ENCODE measurements around the gene ZSCAN22. TPM values are rescaled to one million over a fixed set of nuclear protein-coding genes. Genes with fewer than 3 reads are reported as not detected.
A peak's percentile ranks its signal among the peaks of the same experiment; 100 is the strongest.

The ZSCAN22 gene
- total and polyA plus RNA-seq, 2 of the 13 experiments (the other 11 are each of a cell fraction or from before 2014, with no cell fraction given), result 2.5 to 3.5 TPM

DNA sequence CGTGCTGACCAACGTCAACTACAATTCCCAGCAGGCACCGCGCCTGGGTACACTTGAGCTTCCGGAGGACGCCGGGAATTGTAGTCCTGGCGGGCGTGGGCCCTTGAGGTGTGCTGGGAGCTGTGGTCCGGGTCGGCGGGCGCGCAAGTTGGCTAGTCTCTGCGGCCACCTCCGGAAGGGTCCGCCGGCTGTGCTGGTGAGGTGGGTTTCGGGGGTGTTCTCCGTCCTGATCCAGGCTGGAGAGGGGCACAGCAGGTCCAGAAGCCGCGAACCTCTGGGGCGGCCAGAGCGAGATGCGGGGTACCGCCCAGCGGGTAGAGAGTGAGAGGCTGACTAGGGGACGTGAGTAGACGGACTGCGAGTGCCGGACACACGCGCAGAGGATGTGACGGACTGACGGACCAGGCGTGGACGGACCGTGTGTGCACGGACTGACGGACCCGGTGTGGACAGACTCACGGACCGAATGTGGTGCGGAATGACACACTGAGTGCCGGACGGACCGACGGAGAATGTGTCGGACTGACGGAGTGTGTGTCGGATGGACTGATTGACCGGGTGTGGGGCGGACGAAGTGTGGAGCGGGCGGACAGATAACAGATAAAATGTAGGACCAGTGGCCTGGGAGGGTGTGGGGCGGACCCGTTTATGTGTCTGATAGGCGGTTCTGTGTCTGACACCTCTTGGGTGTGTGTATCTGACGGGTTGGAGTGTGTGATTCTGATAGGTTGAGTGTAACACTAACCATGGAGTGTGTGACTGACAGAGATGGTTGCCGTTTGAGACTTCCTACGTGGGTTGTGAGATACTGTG lies at the start of gene ZSCAN22 (continued):
- TF ChIP-seq CHCHD3 (CRISPR knock-in tag; IDR thresholded peaks at IDR 0.05) (no peak), MEF2D (CRISPR knock-in tag; IDR thresholded peaks at IDR 0.05) (peak; percentile 82; the same call in 1 of the 2 replicates), KAT7 (CRISPR knock-in tag; IDR thresholded peaks at IDR 0.05; ENCODE audit: borderline replicate concordance) (peak; percentile 69; the same call in 1 of the 2 replicates), PAX8 (CRISPR knock-in tag; IDR thresholded peaks at IDR 0.05; ENCODE audit: borderline replicate concordance) (peak; percentile 51; the same call in 1 of the 2 replicates), ZHX1 (CRISPR knock-in tag; IDR thresholded peaks at IDR 0.05; ENCODE audit: low read depth) (peak; percentile 92), ONECUT2 (CRISPR knock-in tag; IDR thresholded peaks at IDR 0.05) (0 out of 2 replicates have a peak, but pooled peaks have one; percentile 23), ARNTL (CRISPR knock-in tag; IDR thresholded peaks at IDR 0.05) (peak; percentile 46; the same call in 1 of the 2 replicates), TARDBP (CRISPR knock-in tag; IDR thresholded peaks at IDR 0.05) (peak; percentile 82), ISL2 (CRISPR knock-in tag; IDR thresholded peaks at IDR 0.05) (peak; percentile 63; the same call in 1 of the 2 replicates), ZNF451 (CRISPR knock-in tag; IDR thresholded peaks at IDR 0.05) (no peak; the same call in none of the 2 replicates), MXD3 (CRISPR knock-in tag; IDR thresholded peaks at IDR 0.05) (peak; percentile 73), ERF (CRISPR knock-in tag; IDR thresholded peaks at IDR 0.05) (no peak), HOXA5 (CRISPR knock-in tag; IDR thresholded peaks at IDR 0.05) (peak; percentile 43; the same call in 1 of the 2 replicates), THAP11 (CRISPR knock-in tag; IDR thresholded peaks at IDR 0.05) (peak; percentile 98), GFI1 (CRISPR knock-in tag; IDR thresholded peaks at IDR 0.05; ENCODE audit: borderline replicate concordance) (0 out of 2 replicates have a peak, but pooled peaks have one; percentile 31), ZNF773 (CRISPR knock-in tag; IDR thresholded peaks at IDR 0.05; ENCODE audit: borderline replicate concordance) (peak; percentile 55; the same call in 1 of the 2 replicates), TP53 (CRISPR knock-in tag; conservative IDR thresholded peaks at IDR 0.05) (no peak)
- TF ChIP-seq, protein P1, sequence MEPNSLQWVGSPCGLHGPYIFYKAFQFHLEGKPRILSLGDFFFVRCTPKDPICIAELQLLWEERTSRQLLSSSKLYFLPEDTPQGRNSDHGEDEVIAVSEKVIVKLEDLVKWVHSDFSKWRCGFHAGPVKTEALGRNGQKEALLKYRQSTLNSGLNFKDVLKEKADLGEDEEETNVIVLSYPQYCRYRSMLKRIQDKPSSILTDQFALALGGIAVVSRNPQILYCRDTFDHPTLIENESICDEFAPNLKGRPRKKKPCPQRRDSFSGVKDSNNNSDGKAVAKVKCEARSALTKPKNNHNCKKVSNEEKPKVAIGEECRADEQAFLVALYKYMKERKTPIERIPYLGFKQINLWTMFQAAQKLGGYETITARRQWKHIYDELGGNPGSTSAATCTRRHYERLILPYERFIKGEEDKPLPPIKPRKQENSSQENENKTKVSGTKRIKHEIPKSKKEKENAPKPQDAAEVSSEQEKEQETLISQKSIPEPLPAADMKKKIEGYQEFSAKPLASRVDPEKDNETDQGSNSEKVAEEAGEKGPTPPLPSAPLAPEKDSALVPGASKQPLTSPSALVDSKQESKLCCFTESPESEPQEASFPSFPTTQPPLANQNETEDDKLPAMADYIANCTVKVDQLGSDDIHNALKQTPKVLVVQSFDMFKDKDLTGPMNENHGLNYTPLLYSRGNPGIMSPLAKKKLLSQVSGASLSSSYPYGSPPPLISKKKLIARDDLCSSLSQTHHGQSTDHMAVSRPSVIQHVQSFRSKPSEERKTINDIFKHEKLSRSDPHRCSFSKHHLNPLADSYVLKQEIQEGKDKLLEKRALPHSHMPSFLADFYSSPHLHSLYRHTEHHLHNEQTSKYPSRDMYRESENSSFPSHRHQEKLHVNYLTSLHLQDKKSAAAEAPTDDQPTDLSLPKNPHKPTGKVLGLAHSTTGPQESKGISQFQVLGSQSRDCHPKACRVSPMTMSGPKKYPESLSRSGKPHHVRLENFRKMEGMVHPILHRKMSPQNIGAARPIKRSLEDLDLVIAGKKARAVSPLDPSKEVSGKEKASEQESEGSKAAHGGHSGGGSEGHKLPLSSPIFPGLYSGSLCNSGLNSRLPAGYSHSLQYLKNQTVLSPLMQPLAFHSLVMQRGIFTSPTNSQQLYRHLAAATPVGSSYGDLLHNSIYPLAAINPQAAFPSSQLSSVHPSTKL (CRISPR knock-in tag; IDR thresholded peaks at IDR 0.05), result peak; percentile 61
- TF ChIP-seq, protein P2, sequence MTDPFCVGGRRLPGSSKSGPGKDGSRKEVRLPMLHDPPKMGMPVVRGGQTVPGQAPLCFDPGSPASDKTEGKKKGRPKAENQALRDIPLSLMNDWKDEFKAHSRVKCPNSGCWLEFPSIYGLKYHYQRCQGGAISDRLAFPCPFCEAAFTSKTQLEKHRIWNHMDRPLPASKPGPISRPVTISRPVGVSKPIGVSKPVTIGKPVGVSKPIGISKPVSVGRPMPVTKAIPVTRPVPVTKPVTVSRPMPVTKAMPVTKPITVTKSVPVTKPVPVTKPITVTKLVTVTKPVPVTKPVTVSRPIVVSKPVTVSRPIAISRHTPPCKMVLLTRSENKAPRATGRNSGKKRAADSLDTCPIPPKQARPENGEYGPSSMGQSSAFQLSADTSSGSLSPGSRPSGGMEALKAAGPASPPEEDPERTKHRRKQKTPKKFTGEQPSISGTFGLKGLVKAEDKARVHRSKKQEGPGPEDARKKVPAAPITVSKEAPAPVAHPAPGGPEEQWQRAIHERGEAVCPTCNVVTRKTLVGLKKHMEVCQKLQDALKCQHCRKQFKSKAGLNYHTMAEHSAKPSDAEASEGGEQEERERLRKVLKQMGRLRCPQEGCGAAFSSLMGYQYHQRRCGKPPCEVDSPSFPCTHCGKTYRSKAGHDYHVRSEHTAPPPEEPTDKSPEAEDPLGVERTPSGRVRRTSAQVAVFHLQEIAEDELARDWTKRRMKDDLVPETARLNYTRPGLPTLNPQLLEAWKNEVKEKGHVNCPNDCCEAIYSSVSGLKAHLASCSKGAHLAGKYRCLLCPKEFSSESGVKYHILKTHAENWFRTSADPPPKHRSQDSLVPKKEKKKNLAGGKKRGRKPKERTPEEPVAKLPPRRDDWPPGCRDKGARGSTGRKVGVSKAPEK (CRISPR knock-in tag; IDR thresholded peaks at IDR 0.05; ENCODE audit: borderline replicate concordance), result no peak
